Activated CD8-positive, alpha-beta T cell treated with anti-CD3 and anti-CD28 coated beads for 36 hours (primary cell): ENCODE measurements around the gene OPCML. TPM values are rescaled to one million over a fixed set of nuclear protein-coding genes. Genes with fewer than 3 reads are reported as not detected.

ENCODE experiments used
- ATAC-seq: fragments of 200-7000 bp; cut with Tn5 transposase; one replicate; pipeline ENCODE4 v1.10.0; 2021; ENCODE audit warnings: mild to moderate bottlenecking, moderate library complexity
- CTCF ChIA-PET: fragments of 350-600 bp; sonication (Branson Sonifier 250); formaldehyde crosslinking; loops from one replicate; lab custom pipeline; 2021; ENCODE audit warnings: antibody characterized with exemption; lab: Charles Lee
- POLR2A ChIA-PET: fragments of 350-600 bp; sonication (Branson Sonifier 250); formaldehyde crosslinking; loops from one replicate; lab custom pipeline; 2021; ENCODE audit warnings: antibody characterized with exemption; lab: Charles Lee
- DNase-seq: peaks from one replicate; pipeline ENCODE4 v3.0.0-alpha.2; 2020
- H3K27ac Mint-ChIP-seq: one replicate; pipeline ENCODE4 v1.8.0; 2021; ENCODE audit warnings: mild to moderate bottlenecking, mixed read lengths
- H3K27me3 Mint-ChIP-seq: one replicate; pipeline ENCODE4 v1.8.0; 2021; ENCODE audit warnings: mixed read lengths
- H3K36me3 Mint-ChIP-seq: one replicate; pipeline ENCODE4 v1.8.0; 2021; ENCODE audit warnings: low read depth, mixed read lengths
- H3K4me1 Mint-ChIP-seq: one replicate; pipeline ENCODE4 v1.8.0; 2021; ENCODE audit warnings: low read depth, mixed read lengths
- H3K4me3 Mint-ChIP-seq: one replicate; pipeline ENCODE4 v1.8.0; 2021; ENCODE audit warnings: mild to moderate bottlenecking, moderate library complexity, mixed read lengths
- H3K9me3 Mint-ChIP-seq: one replicate; pipeline ENCODE4 v1.8.0; 2021; ENCODE audit warnings: mixed read lengths
- intact Hi-C: fragments of 100-400 bp; cut with micrococcal nuclease; formaldehyde crosslinking; loops from one replicate; pipeline ENCODE4 v1.10.0; 2022
- total RNA-seq, 2 experiments: library from RNA; stranded (reverse); gene quantifications; one replicate each; pipeline ENCODE4 v1.2.3, GENCODE V29; 2021
- TF ChIP-seq, protein P1 (sequence below): fragments of 200-600 bp; IDR thresholded peaks from one replicate; pipeline ENCODE4 v1.8.0; 2022; ENCODE audit warnings: antibody characterized with exemption, mild to moderate bottlenecking

OPCML gene
- total RNA-seq, 2 experiments from 2014 or later: not detected

DNA sequence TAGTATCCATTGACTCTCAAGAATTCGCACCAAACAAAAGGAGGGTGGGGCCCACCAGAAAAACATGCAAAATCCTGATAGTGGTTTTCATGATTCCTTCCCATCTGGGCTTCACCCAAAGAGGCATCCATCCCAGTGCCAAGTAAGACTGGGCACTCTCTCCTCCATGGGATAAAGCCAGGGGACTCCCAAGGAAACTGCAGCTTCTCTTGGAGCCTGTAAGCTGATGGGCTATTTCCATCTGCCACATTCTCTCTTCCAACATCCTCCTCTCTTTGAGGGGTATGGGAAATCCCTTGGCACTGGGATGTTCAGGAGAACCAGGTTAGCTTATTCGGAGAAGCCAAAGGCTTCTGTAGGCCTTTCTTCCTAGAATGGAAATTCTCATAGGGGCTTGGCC, 10.8 kb downstream of the OPCML start:
- Mint-ChIP-seq H3K27me3 (no peaks in the 10 kb centered on the region), H3K9me3 (peaks cover 3% of the 10 kb centered on the region), H3K36me3 (no peaks in the 10 kb centered on the region), H3K27ac (no peak overlapping the region), H3K4me1 (no peaks in the 10 kb centered on the region), H3K4me3 (no peak overlapping the region)
- ChIA-PET POLR2A (no interaction called here), CTCF (no interaction called here)
- DNase-seq (no peak), ATAC-seq (no peak)
- TF ChIP-seq, protein P1, sequence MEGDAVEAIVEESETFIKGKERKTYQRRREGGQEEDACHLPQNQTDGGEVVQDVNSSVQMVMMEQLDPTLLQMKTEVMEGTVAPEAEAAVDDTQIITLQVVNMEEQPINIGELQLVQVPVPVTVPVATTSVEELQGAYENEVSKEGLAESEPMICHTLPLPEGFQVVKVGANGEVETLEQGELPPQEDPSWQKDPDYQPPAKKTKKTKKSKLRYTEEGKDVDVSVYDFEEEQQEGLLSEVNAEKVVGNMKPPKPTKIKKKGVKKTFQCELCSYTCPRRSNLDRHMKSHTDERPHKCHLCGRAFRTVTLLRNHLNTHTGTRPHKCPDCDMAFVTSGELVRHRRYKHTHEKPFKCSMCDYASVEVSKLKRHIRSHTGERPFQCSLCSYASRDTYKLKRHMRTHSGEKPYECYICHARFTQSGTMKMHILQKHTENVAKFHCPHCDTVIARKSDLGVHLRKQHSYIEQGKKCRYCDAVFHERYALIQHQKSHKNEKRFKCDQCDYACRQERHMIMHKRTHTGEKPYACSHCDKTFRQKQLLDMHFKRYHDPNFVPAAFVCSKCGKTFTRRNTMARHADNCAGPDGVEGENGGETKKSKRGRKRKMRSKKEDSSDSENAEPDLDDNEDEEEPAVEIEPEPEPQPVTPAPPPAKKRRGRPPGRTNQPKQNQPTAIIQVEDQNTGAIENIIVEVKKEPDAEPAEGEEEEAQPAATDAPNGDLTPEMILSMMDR: no peak
- intact Hi-C loops: no loop called here

DNA sequence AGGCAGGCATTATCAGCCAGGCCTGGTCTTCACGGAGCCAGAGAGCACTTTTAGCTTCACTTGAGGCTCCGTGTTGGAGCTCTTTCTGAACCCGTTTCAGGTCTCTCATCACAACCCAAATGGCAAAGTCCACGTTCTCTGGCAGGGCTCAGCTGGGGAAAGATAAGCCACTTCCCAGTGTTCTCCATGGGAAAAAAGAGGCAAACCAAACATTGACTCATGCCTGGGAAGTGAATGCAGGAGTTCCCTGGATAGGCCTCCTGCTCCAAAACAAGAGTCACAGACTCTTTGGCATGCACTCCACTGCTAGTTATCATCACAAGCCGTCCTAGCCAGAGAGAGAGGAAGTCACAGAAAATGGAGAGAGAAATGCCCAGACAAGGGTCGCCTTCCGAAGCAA, 11.6 kb downstream of the OPCML start:
- peaks cover 3% of the 10 kb centered on the region for H3K9me3 Mint-ChIP-seq
- no peaks in the 10 kb centered on the region for H3K36me3 Mint-ChIP-seq
- H3K4me3 Mint-ChIP-seq: no peak overlapping the region
- TF ChIP-seq, protein P1: no peak
- ATAC-seq (no peak), DNase-seq (no peak)
- no peaks in the 10 kb centered on the region for H3K27me3 Mint-ChIP-seq
- no peaks in the 10 kb centered on the region for H3K4me1 Mint-ChIP-seq
- intact Hi-C loops: no loop called here
- H3K27ac Mint-ChIP-seq: no peak overlapping the region
- POLR2A ChIA-PET: no interaction called here
- CTCF ChIA-PET: no interaction called here

DNA sequence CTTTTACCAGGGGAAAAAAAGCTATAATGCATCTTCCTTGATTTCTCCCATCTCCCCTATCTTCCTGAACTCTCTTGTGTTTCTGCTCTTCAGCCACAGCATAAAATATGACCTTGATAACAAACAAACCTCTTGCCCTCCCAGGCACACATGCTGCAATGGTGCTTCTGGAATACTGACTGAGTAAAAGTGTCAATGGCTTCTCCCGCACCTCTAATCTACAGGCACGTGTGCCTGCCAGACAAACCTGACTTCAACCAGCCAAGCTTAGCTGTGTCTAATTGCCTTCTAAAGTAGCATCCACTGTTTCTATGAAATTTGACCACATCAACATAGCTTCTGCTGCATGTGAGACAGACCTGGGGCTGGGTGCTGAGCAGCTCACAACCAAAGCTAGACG, 12.7 kb downstream of the OPCML start:
- ChIA-PET CTCF (no interaction called here), POLR2A (interaction anchor here (1.0 to 1.4 kb wide), 2 partner anchors 13 to 41 kb away, joined by 3 to 4 read pairs; partner anchors contain the start of gene OPCML)
- no peaks in the 10 kb centered on the region for H3K4me1 Mint-ChIP-seq
- DNase-seq (no peak), ATAC-seq (no peak)
- no peak overlapping the region for H3K4me3 Mint-ChIP-seq
- TF ChIP-seq, protein P1: no peak
- intact Hi-C loops: no loop called here
- no peaks in the 10 kb centered on the region for H3K27me3 Mint-ChIP-seq
- no peak overlapping the region for H3K27ac Mint-ChIP-seq
- H3K36me3 Mint-ChIP-seq: no peaks in the 10 kb centered on the region
- H3K9me3 Mint-ChIP-seq: peaks cover 3% of the 10 kb centered on the region

DNA sequence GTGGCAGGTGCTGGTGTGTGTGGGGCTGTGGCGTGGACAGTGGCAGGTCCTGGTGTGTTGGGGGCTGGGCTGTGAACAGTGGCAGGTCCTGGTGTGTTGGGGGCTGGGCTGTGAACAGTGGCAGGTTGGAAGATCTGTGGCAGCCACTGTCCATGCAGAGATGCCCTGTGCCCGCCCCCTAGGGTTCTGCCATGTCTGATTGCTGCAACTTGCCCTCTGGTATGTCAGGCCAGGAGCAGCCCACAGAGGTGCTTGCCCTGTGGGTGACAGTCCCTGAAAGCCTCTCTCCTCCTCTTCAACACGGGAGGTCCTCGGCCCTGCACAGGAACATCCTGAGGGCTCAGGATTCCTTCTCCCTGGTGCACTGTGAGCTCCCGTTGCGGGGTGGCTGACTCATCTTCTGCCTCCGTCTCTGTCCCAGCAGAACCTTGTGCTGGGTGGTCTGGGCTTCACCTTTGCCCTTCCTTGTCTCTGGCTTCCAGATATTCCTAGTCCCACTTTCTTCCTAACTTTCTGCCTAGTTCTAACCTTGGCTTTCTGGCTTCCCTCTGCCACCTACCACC, 13.5 kb downstream of the OPCML start:
- intact Hi-C loops: no loop called here
- DNase-seq: no peak
- no peak overlapping the region for H3K27ac Mint-ChIP-seq
- H3K4me1 Mint-ChIP-seq: no peaks in the 10 kb centered on the region
- H3K36me3 Mint-ChIP-seq: no peaks in the 10 kb centered on the region
- ChIA-PET CTCF (no interaction called here), POLR2A (interaction anchor here (1.0 to 1.4 kb wide), 2 partner anchors 14 to 42 kb away, joined by 3 to 4 read pairs; partner anchors contain the start of gene OPCML)
- TF ChIP-seq, protein P1: no peak
- H3K27me3 Mint-ChIP-seq: no peaks in the 10 kb centered on the region
- ATAC-seq: no peak
- peaks cover 3% of the 10 kb centered on the region for H3K9me3 Mint-ChIP-seq
- H3K4me3 Mint-ChIP-seq: no peak overlapping the region

DNA sequence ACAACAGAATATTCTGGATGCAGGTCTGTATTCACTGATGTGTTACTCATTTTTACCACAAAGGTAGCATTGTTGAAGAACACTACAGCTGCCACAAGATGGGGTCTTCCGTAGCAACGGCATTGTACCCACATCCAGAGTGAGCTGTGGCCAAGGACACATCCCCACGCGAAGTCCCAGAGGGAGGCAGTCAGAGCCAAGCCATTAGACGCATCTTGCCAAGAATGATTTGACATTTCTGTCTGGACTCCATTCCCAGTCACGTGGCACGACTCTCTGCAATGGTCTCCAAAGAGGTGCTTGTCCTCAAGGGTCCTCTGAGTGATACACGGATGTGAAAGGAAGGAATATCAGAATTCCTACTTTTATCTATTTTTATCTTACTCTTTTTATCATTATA, 15.5 kb downstream of the OPCML start:
- ATAC-seq (no peak), DNase-seq (no peak)
- Mint-ChIP-seq H3K27me3 (no peaks in the 10 kb centered on the region), H3K36me3 (no peaks in the 10 kb centered on the region), H3K27ac (no peak overlapping the region), H3K4me3 (no peak overlapping the region), H3K4me1 (no peaks in the 10 kb centered on the region), H3K9me3 (peaks cover 3% of the 10 kb centered on the region)
- TF ChIP-seq, protein P1: no peak
- intact Hi-C loops: no loop called here
- ChIA-PET POLR2A (no interaction called here), CTCF (interaction anchor here (0.5 kb wide), 1 partner anchor 81 kb away, joined by 4 read pairs; no protein-coding TSS in a partner anchor)
